HG02970 (cell line): Measurements from ENCODE around the gene HLF.

Experiments
- ATAC-seq: cut with Tn5 transposase; IDR thresholded peaks from one replicate; pipeline ENCODE4 v1.9.1; 2021; ENCODE audit warnings: mild to moderate bottlenecking, moderate library complexity, moderate number of reproducible peaks; ENCODE audit not compliant: unreplicated experiment, low FRiP score

Gene HLF

DNA sequence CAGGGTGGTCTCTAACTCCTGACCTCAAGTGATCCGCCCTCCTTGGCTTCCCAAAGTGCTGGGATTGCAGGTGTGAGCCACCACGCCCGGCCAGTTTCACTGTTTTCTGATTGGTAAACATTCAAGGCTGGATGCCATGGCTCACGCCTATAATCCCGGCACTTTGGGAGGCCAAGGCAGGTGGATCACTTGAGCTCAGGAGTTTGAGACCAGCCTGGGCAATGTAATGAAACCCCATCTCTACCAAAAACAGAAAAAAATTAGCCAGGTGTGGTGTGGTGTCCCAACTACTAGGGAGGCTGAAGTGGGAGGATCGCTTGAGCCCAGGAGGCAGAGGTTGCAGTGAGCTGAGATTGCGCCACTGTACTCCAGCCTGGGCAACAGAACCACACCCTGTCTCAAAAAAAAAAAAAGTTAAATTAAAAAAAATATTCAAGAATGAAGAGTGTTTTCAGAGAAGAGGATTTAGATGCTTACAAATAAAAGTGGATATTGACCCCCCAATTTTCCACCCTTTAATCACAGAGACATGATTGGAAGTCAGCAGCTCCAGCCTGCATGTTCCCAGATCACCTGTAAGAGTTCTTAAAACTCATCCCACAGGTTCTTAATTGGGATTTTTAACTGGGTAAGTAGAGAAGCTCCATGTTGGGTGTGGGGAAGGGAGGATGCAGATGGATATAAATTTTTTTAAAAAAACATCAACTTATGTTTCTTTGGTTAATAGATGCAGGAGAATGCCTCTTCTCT is 23.8 kb downstream of the HLF start:
- ATAC-seq: no peak

DNA sequence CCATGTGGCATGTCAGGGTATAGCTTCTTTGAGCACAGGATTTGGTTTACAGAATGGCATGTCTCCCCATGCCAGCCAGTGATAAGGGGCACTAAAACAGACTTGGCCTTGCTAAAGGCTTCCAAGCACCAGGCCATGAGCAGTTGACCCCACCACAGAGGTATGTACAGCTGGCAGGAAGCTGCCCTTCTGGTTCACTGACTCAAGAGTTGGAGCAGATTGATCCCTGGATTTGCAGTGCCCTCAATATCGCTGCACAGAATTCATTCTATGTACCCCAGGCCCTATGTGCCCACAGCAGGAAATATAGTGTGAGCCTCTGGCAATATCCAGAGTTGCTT is 24.3 kb downstream of the HLF start:
- ATAC-seq: no peak

DNA sequence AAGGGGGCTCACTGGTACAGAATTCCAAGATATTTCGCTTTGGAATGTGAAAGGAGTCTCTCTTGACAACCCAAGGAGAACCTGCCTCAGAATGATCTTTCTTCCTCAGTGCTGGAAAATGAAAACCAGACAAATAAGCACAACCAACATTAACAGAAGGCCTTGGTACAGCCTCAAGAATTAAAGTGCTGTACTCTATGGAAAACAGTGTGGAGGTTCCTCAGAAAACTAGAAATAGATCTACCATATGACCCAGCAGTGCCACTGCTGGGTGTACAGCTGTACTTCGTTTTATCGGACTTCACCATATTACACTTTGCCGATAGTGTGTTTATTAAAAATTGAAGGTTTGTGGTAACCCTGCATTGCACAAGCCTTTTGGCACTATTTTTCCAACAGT is 25.2 kb downstream of the HLF start:
- ATAC-seq: no peak

DNA sequence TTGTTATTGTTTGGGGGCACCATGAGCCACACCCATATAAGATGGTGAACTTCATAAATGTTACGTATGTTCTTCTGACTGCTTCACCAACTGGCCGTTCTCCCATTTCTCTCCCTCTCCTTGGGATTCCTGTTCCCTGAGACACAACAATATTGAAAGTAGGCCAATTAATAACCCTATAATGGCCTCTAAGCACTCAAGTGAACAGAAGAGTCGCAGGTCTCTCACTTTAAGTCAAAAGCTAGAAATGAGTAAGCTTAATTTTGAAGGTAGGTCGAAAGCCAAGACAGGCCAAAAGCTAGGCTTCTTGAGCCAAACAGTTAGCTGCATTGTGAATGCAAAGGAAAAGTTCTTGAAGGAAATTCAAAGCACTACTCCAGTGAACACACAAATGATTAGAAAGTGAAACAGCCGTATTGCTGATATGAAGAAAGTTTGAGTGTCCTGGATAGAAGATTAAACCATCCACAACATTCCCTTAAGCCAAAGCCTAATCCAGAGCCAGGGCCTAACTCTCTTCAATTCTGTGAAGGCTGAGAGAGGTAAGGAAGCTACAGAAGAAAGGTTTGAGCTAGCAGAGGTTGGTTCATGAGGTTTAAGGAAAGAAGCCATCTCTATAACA is 25.8 kb downstream of the HLF start:
- ATAC-seq: no peak

DNA sequence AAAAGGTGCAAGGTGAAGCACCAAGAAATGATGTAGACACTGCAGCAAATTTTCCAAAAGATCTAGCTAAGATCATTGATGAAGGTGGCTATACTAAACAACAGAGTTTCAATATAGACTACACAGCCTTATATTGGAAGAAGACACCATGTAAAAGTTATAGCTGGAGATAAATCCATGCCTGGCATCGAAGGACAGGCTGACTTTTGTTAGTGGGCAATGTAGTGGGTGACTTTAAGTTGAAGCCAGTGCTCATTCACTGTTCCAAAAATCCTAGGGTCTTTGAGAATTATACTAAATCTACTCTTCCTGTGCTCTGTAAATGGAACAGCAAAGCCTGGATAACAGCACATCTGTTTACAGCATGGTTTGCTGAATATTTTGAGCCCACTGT is 26.4 kb downstream of the HLF start:
- no peak for ATAC-seq

DNA sequence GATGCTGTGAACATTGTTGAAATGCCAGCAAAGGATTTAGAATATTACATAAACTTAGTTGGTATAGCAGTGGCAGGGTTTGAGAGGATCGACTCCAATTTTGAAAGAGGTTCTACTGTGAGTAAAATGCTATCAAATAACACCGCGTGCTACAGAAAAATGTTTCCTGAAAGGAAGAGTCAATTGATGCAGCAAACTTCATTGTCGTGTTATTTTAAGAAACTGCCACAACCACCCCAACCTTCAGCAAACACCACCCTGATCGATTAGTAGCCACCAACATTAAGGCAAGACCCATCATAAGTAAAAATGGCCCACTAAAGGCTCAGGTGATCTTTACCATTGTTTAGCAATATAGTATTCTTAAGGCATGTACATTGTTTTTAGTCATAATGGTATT is 27.3 kb downstream of the HLF start:
- ATAC-seq: no peak

DNA sequence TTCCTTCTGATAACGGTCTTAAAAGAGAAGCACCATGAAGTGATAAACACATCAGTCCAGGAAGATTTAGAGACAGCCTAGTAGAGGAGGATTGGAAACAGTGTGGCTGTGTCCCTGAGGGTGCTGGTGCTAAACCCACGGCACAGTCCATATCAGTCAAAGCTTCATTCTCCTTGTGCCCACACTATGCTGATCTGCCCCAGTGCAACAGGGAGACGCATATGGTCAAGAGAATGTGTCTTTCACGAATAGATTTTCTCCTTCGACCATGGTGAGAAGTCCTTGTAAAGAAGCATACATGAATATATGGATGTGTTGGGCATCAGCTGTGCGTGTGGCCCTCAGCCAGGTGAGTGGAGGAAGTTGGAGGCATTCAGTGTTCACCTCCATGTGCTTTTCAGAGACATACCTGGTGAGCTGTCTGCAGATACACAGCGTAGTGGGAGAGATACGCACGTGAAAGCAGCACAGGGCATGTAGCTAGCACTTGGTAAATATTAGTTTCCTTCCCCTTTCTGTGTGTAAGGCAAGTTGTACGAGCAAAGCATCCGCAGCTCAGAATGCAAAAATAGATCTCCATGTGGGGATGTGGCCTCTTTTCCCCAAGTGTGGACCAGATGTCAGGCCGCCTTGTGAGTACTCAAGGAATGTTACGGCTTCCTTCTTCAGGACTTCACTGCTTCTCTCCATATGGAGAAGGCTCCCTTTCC is 29.4 kb downstream of the HLF start:
- ATAC-seq: no peak

DNA sequence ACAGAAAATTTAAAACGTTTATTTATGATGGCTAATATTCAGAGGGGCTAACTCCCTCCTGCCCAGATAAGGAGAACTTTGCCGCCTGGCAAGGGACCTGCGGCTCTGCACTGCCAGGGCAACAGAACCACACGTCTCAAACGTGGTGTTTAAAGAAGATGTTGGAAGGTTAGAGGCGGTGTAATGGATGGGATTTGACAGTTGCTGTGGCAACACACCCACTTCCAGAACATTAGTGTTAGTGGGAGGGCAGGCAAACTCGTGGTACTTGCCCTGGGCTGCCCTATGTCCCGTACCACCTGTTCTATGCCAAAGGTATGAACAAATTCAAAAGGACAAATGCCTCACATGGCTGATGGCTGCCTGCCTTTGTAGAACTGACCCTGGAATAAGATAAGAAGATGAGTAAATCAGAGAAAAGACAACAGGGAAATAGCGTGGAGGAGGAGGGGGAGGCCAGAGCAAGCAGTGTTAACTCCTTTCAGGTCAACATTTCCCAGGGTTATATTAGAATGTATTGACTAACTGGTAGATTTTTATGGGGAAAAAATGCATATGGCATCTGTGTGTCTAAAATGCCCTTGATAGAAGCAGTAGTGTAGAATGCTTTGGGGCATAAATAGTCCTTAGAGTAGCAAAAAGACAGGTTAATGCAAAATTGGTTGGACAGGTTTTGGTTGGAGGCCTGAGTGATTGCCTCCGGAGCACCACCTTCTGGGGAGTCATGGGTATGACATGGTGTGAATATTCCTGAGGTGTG is 30.8 kb downstream of the HLF start:
- ATAC-seq: peak; percentile 70

DNA sequence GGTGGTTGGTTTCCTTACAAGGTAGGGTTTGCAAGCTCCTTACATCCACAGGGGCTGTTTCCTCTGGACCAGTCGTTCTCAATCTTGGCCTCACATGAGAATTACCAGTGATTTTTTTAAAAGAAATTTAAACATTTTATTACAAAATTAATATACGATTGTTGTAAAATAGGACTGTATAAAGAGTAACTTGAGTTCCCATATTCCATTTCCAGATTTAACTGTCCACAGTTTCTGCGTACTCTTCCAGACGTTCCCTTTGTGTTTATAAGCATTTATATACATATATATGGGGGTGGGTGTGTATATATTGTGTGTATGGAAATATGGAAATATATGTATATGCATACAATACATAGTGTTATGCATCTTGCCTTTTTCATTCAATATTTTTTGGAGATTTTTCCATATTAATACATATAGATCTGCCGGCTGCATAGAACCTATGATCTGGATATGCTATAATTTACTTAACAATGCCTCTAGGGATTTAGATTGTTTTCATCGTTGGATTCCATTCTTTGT is 31.5 kb downstream of the HLF start:
- no peak for ATAC-seq

DNA sequence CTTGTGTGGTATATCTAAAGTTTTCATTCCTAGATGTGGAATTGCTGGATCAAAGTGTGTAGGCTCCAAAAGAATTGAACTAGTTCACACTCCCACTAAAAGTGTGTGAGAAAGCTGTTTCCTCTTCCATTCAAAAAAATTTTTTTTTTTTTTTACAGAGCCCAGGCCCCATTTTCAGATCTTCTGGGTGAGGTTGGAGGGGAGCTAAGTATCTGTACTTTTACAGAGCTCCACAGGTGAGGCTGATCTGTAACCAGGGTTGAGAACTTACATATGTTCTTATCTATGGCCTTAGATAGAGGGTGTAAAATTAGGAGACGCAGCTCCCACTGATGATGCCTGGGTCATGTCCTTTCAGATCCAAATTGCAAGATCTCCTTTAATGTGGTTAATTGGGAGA is 31.9 kb downstream of the HLF start:
- ATAC-seq: no peak

DNA sequence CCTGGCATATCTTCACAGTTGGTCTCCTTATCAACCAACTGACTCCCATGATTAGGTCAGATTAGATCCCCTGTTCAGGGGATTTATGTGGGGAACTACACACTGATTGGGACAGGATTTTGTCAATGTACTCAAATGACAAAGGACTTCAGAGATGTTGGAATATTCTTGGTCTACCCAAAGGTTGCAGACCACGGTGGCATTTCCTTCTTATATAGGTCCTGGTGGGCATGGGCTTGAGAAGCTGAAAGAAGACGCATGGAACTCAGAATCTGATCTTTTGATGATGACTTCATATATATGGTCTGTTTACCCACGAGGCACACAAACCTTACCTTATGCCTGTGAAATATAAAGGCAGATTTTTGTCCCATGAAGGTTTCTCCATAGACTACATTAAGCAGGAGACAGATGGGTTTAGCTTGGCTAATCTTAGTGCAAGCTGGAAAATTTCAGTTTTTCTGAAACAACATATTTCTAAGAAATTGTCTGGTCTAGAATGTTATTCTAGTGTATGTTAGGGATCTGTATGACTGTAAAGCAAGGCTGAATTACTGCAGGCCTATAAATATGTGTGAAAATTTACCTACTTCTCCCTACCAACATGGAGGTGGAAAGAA is 33.5 kb downstream of the HLF start:
- ATAC-seq: no peak

DNA sequence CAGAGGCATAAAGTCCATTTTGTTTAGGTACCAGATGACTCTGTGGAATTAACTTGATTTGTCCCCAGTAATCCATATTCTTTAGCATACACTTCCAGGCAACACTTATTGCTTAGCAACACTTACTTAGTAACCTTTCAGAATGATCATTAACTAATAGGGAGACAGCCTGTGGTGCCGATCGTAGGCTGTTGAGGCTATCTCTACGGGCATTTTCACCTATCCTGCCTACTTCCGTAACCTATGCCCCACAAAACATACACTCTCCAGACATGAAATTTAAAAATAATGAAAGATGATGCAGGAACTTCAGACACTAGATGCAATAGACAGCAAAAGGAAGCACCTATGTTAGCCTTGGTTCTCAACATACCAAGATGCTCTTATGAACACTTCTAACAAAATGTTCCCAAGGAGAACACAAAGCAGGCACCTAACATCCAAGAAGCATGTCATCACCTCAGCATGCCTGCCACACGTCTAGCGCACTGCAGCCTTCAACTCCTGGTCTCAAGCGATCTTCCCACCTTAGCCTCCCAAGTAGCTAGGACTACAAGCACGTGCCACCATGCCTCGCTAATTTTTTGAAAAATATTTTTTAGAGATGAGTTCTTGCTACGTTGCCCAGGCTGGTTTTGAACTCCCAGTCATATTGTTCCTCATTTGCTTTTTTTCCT is 34.5 kb downstream of the HLF start:
- no peak for ATAC-seq

DNA sequence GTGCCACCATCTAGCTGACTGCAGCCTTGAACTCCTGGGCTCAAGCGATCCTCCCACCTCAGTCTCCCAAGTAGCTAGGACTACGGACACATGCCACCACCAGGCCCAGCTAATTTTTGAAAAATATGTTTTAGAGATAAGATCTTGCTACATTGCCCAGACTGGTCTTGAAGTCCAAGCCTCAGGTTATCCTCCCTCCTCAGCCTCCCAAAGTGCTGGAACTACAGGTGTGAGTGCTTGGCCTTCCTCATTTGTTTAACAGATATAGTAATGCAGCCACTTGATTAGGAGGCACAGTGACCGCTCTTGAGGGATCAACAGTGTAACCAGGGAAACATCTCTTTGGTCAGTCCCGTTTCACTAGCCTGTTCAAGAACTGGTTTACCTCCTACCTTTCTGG is 35.1 kb downstream of the HLF start:
- ATAC-seq: no peak

DNA sequence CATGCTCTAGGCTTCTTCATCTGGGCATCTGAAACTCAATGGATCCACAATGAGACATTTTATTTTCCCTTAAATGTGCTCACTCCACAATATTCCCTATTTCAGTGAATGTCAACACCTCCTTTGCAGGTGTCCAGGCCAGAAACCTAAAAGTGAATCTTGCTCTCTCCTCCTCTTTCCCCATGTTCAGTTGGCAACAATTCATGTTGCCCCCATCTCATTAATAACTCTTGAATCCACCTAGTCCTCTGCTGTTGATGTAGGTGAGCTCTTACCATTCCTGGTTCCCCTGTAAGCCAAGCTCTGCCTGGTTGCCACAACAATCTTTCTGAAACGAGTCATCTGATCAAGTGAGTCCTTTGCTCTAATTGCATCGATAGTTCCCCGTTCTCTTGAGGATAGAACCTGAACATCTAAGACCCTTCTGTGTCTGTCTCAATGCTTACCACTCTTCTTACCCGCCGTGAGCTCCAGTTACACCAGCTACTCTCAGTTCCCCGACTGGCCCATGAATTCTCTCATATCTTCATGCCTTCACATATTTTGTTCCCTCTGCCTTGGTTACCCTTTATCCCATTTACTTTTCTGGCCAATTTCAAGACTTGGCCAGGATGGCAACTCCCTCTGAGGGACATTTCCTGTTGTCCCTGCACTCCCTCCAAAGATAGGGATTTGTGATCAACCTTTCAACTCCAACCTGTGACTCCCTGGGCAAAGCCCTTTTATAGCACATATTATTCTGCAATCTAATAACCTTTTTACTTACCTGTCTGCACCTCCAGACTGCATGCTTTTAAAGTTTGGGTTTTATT is 35.9 kb downstream of the HLF start:
- no peak for ATAC-seq

DNA sequence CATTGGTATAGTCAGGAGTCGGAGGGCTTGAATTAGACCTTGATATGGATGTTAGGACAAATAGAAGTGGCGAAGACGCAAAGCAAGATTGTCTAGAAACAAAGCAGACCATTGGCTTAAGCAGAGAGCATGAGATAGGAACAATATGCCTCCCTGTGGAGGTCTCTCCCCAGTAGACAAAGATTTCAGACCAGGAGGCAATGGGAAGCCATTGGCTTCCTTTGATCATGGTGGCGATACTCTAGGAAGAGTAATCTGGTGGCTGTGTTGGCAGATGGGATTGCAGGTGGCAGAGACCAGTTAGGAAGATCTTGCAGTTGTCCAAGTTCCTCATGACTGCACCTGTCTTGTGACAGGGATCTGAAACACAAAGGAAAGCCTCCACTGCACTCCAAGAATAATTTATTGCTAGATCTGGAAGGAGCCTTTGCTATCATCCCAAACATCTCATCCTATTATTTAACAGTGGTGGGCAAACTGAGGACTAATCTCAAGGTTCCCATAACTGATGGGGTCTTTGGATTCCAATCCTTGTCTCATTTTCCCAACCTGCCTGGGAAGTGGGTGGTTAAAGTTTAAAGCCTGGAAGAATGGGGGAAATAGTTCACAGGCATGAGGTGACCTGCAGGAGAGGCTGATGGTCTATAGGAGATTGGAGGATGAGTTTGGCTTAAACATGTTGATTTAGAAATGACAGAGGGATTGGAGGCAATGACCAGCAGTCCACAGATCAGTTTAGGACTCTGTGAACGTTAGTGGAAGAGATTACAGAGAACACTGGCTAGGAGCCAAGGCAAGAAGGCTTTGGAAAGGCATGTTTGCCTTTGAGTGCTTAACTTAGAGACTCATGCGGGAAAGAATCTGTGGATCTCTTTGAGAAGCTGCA is 37.0 kb downstream of the HLF start:
- no peak for ATAC-seq

DNA sequence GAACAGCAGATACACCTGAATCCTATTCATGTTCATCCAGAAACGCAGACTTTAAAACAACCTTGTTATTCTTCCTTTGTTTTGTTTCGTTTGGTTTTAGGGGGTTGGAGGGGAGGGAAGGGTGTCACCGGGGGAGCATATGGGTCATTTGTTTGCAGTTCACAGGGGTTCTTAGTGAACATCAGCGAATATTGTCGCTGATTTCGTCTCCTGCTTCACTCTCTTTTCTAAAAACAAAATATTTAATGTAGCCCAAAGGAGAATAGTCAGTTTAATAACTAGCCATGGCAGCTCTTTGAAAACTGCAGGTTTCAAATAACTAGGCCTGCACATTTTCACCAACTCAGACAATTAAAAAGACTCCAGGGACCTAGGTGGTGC is 37.6 kb downstream of the HLF start:
- ATAC-seq: no peak

DNA sequence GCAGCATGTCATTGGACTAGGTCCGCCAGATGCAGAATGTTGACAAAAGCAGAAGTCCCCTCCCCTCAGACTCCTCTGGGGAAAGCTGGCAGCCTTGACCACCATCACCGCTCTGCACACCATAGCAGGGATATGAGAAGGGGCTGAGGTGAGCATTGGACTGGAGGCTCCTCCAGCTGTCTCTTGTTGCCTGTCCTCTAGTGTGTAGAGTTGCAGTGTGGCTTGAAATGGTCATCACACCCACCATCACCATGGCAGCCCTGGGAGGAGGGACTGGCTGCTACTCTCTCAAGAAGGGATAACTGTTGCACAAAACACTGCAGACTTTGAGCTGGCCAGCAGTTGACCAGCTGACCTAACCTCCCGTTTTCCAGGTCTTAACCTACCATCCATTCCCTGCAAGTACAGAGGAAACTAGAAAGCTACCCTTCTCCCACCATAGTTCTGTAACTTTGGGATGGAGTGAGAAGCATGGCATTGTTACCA is 38.3 kb downstream of the HLF start:
- ATAC-seq: no peak

DNA sequence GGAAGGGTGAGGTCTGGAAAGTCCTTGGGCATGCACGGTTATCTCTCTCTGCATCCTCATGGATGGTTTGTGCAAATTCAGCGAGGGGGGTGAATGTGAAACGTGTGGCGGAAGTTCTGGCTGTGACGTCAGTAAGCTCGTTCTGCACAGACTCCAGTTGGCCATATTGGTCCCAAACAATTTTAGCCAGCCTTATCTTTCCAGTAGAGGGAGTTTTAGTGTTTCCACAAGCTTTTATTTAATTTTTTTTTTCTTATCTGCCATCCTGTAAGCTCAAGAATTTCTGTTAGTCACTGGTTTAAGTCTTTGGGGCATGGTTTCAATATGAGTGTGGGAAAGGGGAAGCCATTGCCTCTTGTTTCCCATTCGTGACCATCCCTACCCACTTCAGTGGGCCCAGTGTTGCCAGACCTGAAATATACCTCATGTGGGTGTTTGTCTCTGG is 39.0 kb downstream of the HLF start:
- no peak for ATAC-seq
